ENCODE results near the gene TRDN.

- TF ChIP-seq POLR2AphosphoS5 (IDR thresholded peaks at IDR 0.05) (no peak), CTCF (IDR thresholded peaks at IDR 0.05; ENCODE audit: poor library complexity, severe bottlenecking) (no peak), REST (IDR thresholded peaks at IDR 0.05; ENCODE audit: borderline replicate concordance) (no peak)
Observed at GRCh38 chr6:123418071-123418470, 218.7 kb downstream of the TRDN start.
